Ectodermal cell (in vitro differentiated cells): ENCODE results near the gene ZDHHC14.
"Not testable (repeated sequence)": the region's sequence is repeated elsewhere in the genome, so short reads cannot be mapped to it uniquely, and the experiment has no call there.

ENCODE experiments used
- H3K27ac ChIP-seq: 2 replicates; pipeline ENCODE4 v1.7.0; 2013; ENCODE audit warnings: mild to moderate bottlenecking, low read depth, low read length; ENCODE audit not compliant: insufficient read depth, poor library complexity, severe bottlenecking
- H3K27me3 ChIP-seq: 2 replicates; pipeline ENCODE4 v1.7.0; 2013; ENCODE audit warnings: mild to moderate bottlenecking, low read length; ENCODE audit not compliant: insufficient read depth, control insufficient read depth, poor library complexity, severe bottlenecking
- H3K36me3 ChIP-seq: one replicate; pipeline ENCODE4 v1.7.0; 2013; ENCODE audit warnings: low read length; ENCODE audit not compliant: control insufficient read depth, insufficient read depth
- H3K4me1 ChIP-seq: one replicate; pipeline ENCODE4 v1.7.0; 2013; ENCODE audit warnings: low read length; ENCODE audit not compliant: control insufficient read depth, insufficient read depth
- H3K4me3 ChIP-seq: 2 replicates; pipeline ENCODE4 v1.7.0; 2013; ENCODE audit warnings: low read depth, low read length, control low read depth; ENCODE audit not compliant: insufficient read depth
- H3K9me3 ChIP-seq: 2 replicates; pipeline ENCODE4 v1.7.0; 2013; ENCODE audit warnings: mild to moderate bottlenecking, low read length, moderate library complexity; ENCODE audit not compliant: control insufficient read depth
- WGBS, 2 experiments: methylation state at CpG; one replicate each; pipeline ENCODE4 v1.1.7; 2013; ENCODE audit warnings: missing lambda C conversion rate in 2 of 2; 5-methylcytosine and 5-hydroxymethylcytosine counted together

The ZDHHC14 gene

GRCh38 chr6:157685596-157686280 is 304.7 kb downstream of the ZDHHC14 start:
- Histone ChIP-seq H3K27ac (no peak overlapping the region), H3K36me3 (no peaks in the 10 kb centered on the region), H3K9me3 (no peaks in the 10 kb centered on the region), H3K27me3 (no peaks in the 10 kb centered on the region), H3K4me1 (peaks cover under 1% of the 10 kb centered on the region), H3K4me3 (no peak overlapping the region)
- 92 to 94% methylated on average over 10 of the region's 10 CpGs for WGBS, 2 experiments

- 92 to 96% methylated on average over 17 of the region's 17 CpGs for WGBS, 2 experiments
- Histone ChIP-seq H3K4me3 (no peak overlapping the region), H3K36me3 (no peaks in the 10 kb centered on the region), H3K4me1 (no peaks in the 10 kb centered on the region), H3K9me3 (no peaks in the 10 kb centered on the region), H3K27ac (no peak overlapping the region), H3K27me3 (no peaks in the 10 kb centered on the region)
Measured at GRCh38 chr6:157688275-157688959, 307.4 kb downstream of the ZDHHC14 start.

- no peak overlapping the region for H3K27ac ChIP-seq
- no peaks in the 10 kb centered on the region for H3K9me3 ChIP-seq
- H3K36me3 ChIP-seq: no peaks in the 10 kb centered on the region
- H3K4me3 ChIP-seq: no peak overlapping the region
- no peaks in the 10 kb centered on the region for H3K27me3 ChIP-seq
- WGBS, 2 experiments: 77 to 78% methylated on average over 17 of the region's 17 CpGs
- no peaks in the 10 kb centered on the region for H3K4me1 ChIP-seq
Measured at GRCh38 chr6:157688960-157689599, 308.1 kb downstream of the ZDHHC14 start.

- WGBS, 2 experiments: 90 to 93% methylated on average over 7 of the region's 7 CpGs
- no peaks in the 10 kb centered on the region for H3K36me3 ChIP-seq
- no peaks in the 10 kb centered on the region for H3K9me3 ChIP-seq
- H3K27me3 ChIP-seq: no peaks in the 10 kb centered on the region
- H3K4me1 ChIP-seq: no peaks in the 10 kb centered on the region
- H3K4me3 ChIP-seq: no peak overlapping the region
- no peak overlapping the region for H3K27ac ChIP-seq
Measured at GRCh38 chr6:157689875-157690274, 308.9 kb downstream of the ZDHHC14 start.

GRCh38 chr6:157690441-157691210 is 309.6 kb downstream of the ZDHHC14 start:
- Histone ChIP-seq H3K4me3 (no peak overlapping the region), H3K36me3 (no peaks in the 10 kb centered on the region), H3K27me3 (no peaks in the 10 kb centered on the region), H3K9me3 (no peaks in the 10 kb centered on the region), H3K27ac (no peak overlapping the region), H3K4me1 (no peaks in the 10 kb centered on the region)
- 87% methylated on average over 16 of the region's 16 CpGs for WGBS, 2 experiments

GRCh38 chr6:157691621-157692020 is 310.6 kb downstream of the ZDHHC14 start:
- H3K27me3 ChIP-seq, H3K27ac ChIP-seq: not testable (repeated sequence)
- 92 to 93% methylated on average over 10 of the region's 10 CpGs for WGBS, 2 experiments

GRCh38 chr6:157693867-157694266 is 312.9 kb downstream of the ZDHHC14 start:
- Histone ChIP-seq H3K4me1 (no peaks in the 10 kb centered on the region), H3K27ac (no peak overlapping the region), H3K9me3 (no peaks in the 10 kb centered on the region), H3K27me3 (no peaks in the 10 kb centered on the region), H3K36me3 (no peaks in the 10 kb centered on the region), H3K4me3 (no peak overlapping the region)
- 95 to 97% methylated on average over 7 of the region's 7 CpGs for WGBS, 2 experiments

More at GRCh38 chr6:157691621-157692020, 310.6 kb downstream of the ZDHHC14 start:
- H3K36me3 ChIP-seq, H3K4me1 ChIP-seq, H3K4me3 ChIP-seq, H3K9me3 ChIP-seq: not testable (repeated sequence)

GRCh38 chr6:157695301-157696040 is 314.5 kb downstream of the ZDHHC14 start:
- H3K4me1 ChIP-seq: no peaks in the 10 kb centered on the region
- no peak overlapping the region for H3K27ac ChIP-seq
- H3K36me3 ChIP-seq: no peaks in the 10 kb centered on the region
- WGBS, 2 experiments: 95% methylated on average over 17 of the region's 17 CpGs
- H3K9me3 ChIP-seq: no peaks in the 10 kb centered on the region
- H3K27me3 ChIP-seq: no peaks in the 10 kb centered on the region
- no peak overlapping the region for H3K4me3 ChIP-seq

GRCh38 chr6:157699777-157700636 is 319.0 kb downstream of the ZDHHC14 start:
- Histone ChIP-seq H3K4me3 (no peak overlapping the region), H3K27me3 (no peaks in the 10 kb centered on the region), H3K36me3 (no peaks in the 10 kb centered on the region), H3K27ac (no peak overlapping the region), H3K9me3 (no peaks in the 10 kb centered on the region), H3K4me1 (no peaks in the 10 kb centered on the region)
- 62 to 67% methylated on average over 17 of the region's 17 CpGs for WGBS, 2 experiments
